T-helper 22 cell (primary cell): ENCODE measurements around the gene ASTN2.

Experiments
- DNase-seq: peaks from one replicate; pipeline ENCODE4 v3.0.0-alpha.2; 2020; ENCODE audit warnings: low read depth

ASTN2 gene

GRCh38 chr9:116558818-116559540 is 855.9 kb downstream of the ASTN2 start:
- no peak for DNase-seq

DNA sequence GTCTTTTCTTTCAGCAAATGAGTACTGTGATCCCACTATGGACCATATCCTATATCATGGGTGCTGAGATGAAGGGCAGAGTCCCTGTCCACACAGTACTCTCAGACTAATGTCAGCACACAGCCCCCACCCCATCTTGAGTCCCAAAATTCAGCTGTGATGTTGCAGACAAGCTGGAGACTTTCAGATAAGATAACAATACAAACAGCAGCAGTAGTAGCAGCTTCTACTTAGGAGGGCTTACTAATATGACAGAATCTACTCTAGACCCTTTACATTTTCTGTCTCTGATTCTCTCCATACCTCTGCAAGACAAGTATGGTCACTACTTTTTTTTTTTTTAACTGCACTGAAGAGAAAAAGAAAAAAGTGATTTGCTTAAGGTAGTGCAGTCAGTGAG is 856.8 kb downstream of the ASTN2 start:
- DNase-seq = no peak

DNA sequence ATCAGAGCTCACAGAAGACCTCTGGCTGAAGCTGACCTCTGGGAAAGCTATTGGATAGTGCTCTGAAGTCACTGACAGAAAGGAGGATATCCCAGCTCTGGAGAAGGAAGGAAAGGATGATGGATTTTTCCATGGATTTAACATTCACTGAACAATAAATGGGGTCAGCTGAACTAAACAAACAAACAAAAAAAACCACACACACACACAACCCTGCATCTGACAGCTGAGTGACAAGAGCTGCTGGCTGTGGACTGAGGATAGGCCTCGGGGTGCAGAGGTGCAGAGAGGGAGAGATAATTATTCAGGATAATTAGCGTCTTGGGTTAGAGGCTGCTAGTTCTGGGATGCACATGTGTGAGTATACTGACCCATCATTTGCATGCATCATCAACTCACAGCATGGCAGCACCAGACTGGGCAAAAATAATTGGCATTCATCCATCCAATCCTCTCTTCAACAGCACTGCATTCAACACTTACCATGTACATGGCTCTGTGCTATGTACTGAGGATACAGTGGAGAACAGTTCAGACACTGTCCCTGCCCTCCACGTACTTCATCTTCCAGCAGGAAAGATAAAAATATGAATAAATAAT is 859.2 kb downstream of the ASTN2 start:
- no peak for DNase-seq

DNA sequence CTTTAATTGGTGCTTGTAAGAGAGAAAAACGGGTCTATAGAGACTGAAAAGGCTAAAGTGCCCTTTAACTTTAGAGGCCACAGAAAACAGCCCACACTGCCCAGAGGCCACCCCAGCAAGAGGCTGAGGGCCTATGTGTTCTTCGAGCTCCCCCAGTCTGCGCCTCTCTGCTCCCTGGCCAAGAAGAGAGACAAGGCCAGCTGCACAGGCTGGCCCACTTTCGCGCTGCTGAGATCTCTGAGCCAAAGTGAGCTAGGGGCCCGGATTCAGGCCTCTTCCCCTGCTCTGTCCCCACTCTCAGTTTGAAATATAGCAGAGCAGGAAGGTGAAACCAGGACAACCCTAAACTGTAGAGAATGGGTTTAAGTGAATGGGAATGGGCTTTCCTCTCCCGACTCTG is 859.7 kb downstream of the ASTN2 start:
- no peak for DNase-seq

DNA sequence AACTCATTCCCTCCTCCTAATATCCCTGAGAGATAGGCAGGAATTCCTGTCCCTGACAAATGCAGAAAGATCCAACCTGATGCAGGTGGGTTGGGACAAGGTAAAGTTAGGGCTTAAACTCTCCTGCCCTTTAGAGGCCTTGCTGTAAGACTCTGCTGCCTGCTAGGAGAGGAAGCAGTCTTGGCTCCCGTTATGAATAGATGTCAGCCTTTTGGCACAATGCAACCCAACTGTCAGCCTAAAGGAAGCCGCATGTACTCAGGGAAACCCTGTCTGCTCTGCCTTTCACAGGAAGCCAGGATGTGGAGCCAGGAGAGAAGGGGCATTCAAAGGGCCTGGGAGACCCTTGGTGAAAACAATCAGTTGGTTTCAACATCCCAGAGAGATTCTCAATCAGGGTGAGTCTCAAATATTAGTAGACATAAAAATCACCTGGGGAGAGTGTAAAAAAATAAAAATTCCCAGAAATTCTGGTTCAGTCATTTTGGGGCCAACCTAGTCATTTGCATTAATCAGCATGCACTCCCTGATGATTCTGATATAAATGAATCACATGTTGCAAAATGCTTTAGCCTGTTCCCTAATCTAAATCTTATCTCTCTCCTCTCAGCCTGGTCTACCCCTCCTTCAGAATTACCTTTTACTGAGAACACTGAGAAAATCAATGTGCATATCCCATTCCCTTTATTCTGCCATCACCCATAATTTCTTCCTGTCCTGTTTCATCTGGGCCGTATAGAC is 864.0 kb downstream of the ASTN2 start:
- no peak for DNase-seq

GRCh38 chr9:116549786-116550660 is 864.8 kb downstream of the ASTN2 start:
- no peak for DNase-seq

- no peak for DNase-seq
These were observed 865.7 kb downstream of the ASTN2 start for GRCh38 chr9:116549061-116549664.

DNA sequence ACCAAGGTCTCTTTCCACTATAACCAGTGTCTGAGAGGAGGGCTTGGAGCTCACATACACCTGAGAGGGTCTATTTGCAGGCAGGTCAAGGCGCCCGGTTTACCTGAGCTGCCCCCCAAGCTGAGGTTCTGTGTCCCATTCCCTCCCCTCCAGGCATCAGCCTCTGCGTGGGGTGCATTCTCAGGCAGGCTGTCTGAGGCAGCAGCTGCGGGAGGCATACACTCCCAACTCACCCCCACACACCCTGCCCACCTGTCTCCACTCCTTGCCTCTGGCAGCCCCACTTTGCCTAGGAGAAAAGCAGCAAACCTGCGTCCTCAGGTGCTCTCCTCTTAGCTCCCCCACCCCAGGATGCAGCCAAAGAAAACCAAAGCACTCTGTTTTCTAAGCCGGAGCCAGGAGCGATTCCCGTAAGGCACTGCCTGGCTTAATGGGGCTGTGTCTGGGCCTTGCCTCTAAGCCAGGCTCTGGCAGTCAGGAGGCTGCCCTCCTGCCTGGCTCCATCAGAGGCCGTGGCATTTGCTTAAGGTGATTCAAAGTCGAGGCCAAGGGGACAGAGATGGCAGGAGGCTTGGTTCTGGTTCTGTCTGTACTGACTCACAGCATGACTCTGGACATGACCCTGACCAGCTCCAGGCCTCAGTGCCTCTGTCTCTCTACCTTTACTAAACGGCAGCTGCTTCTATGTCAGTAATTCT is 867.0 kb downstream of the ASTN2 start:
- DNase-seq = no peak

GRCh38 chr9:116546711-116547581 is 867.9 kb downstream of the ASTN2 start:
- DNase-seq = no peak

DNA sequence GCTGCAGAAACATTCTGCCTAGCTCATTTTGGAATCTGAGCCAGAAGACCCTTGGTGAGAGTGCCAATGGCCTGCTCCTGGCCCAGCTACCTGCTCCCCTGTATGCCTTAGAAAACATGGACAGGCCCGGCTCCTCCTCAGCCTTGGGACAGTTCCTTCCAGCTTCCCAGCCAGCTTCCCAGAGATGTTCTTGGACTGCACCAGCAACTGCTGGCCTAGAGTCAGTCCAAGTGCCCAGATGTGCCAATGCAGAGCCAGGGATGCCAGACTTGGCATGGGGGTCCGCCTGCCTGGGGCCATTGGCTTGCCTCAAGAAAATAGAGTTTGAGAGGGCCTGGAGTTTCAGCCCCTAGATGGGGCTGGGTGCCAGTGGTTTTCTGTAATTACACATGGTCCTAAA is 870.0 kb downstream of the ASTN2 start:
- DNase-seq = no peak

GRCh38 chr9:116543731-116544400 is 871.0 kb downstream of the ASTN2 start:
- DNase-seq = no peak

DNA sequence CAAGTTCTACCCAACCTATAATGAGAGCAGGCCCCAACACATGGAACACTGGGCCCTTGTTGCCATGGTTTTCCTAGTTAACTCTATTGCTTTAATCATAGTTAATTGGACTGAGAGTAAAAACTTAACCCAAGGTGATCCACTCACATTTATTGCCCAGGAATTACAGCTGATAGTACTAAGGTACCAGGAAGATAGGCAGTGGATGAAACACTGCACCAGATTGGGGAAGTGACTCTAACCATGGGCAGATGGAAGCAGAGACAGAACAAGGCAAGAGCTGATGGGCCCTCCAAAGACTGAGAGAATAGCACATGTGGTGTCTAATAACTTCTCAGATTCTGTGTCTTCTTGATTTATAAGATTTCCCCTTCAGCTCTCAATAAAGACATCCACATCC is 873.5 kb downstream of the ASTN2 start:
- no peak for DNase-seq

- no peak for DNase-seq
These were observed 875.3 kb downstream of the ASTN2 start for GRCh38 chr9:116539549-116539948.

DNA sequence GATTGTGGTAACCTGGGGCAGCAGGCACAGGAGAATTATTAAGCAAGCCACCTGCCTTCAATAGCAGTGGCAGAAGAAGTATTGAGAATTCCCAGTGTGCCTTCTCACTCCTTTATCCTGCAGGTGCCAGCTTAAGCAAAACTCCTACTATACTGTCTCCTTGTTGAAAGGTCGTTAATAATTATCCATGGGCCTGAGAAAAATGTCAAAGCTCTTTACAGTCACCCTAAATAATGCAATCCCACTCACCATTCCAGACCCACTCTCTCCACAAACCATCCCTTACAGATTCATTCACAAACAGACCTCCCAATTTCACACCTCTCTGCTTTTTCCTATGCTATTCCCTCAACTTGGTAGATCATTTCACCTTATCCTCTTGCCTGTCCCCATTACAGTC is 889.2 kb downstream of the ASTN2 start:
- no peak for DNase-seq

- DNase-seq = no peak
These were observed 889.9 kb downstream of the ASTN2 start for GRCh38 chr9:116524778-116525470.

- DNase-seq = no peak
These were observed 894.6 kb downstream of the ASTN2 start for GRCh38 chr9:116520218-116520617.

DNA sequence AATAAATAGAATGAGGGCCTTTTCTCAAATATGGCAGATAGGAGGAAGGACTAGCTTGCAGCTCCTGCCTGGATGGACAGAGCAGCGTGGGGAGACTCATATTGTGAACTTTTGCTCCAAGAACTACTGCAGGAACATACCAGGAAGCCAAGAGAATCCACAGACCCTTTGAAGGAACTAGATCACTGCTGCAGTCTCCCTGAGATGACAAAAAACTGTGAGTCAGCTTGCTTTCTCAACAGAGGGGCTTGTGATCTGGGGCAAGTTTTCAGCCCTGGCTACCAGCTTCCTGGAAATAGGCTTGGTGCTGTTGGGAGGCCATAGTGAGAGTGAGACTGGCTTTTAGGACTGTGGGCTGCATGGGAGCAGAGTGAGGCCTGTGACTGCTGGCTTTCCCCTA is 898.4 kb downstream of the ASTN2 start:
- no peak for DNase-seq

DNA sequence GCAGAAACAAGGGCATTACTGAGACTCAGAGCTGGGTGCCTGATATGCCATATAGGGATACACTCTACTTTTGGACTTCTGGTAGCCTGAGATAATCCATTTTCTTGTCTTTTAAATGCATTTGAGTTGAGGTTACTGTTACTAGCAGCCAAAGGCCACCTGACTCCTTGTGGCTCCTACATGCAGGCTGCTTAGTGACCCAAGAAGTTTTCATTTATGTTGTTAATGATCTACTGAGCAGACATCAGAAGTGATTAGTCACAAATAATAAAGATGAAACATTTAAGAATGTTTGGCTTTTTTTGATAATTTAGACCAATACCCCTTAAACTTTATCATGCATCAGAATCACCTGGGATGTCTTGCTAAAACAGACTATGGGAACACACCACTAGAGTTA is 899.3 kb downstream of the ASTN2 start:
- no peak for DNase-seq

GRCh38 chr9:116506685-116507084 is 908.2 kb downstream of the ASTN2 start:
- no peak for DNase-seq
